Natural killer cell (primary cell): Measurements from ENCODE around the gene DCX. TPM values are rescaled to one million over a fixed set of nuclear protein-coding genes. Genes with fewer than 3 reads are reported as not detected.

ENCODE experiments used
- ATAC-seq, 3 donors: fragments of 150-1000 bp in 2 of 3; fragments of 200-7000 bp in 1 of 3; cut with Tn5 transposase; 1 replicate in 1 of 3; 2 replicates in 2 of 3; pipeline ENCODE4 v1.10.0; 2021; ENCODE audit warnings: mild to moderate bottlenecking in 2 of 3, moderate library complexity in 2 of 3
- DNase-seq, 2 donors: peaks; one replicate each; pipeline versions ENCODE4 v3.0.0 to v3.0.0-alpha.2; 2013 to 2021; ENCODE audit warnings: mixed read lengths in 1 of 2
- H3K27ac ChIP-seq: one replicate; pipeline ENCODE4 v1.5.1; 2013; ENCODE audit warnings: mild to moderate bottlenecking, low read length
- H3K27me3 ChIP-seq: one replicate; pipeline ENCODE4 v1.6.1; 2013; ENCODE audit warnings: low read length; ENCODE audit not compliant: control insufficient read depth, insufficient read depth
- H3K36me3 ChIP-seq: one replicate; pipeline ENCODE4 v1.6.1; 2013; ENCODE audit warnings: low read length; ENCODE audit not compliant: control insufficient read depth, insufficient read depth
- H3K4me1 ChIP-seq: one replicate; pipeline ENCODE4 v1.6.1; 2013; ENCODE audit warnings: low read length; ENCODE audit not compliant: control insufficient read depth, insufficient read depth
- H3K4me3 ChIP-seq: one replicate; pipeline ENCODE4 v1.5.1; 2013; ENCODE audit warnings: low read length
- H3K9me3 ChIP-seq: one replicate; pipeline ENCODE4 v1.6.1; 2013; ENCODE audit warnings: low read length; ENCODE audit not compliant: control insufficient read depth, insufficient read depth
- H3K27ac Mint-ChIP-seq, 2 donors: one replicate each; pipeline ENCODE4 v1.8.0; 2022; ENCODE audit warnings: mild to moderate bottlenecking in 2 of 2, mixed read lengths in 2 of 2, moderate library complexity in 1 of 2
- H3K27me3 Mint-ChIP-seq, 2 donors: one replicate each; pipeline ENCODE4 v1.8.0; 2022; ENCODE audit warnings: low read depth in 2 of 2, mixed read lengths in 2 of 2
- H3K36me3 Mint-ChIP-seq: one replicate; pipeline ENCODE4 v1.8.0; 2022; ENCODE audit warnings: mixed read lengths
- H3K4me1 Mint-ChIP-seq, 2 donors: one replicate each; pipeline ENCODE4 v1.8.0; 2022; ENCODE audit warnings: mixed read lengths in 2 of 2
- H3K4me3 Mint-ChIP-seq: one replicate; pipeline ENCODE4 v1.8.0; 2022; ENCODE audit warnings: mild to moderate bottlenecking, moderate library complexity, mixed read lengths
- H3K9me3 Mint-ChIP-seq, 2 donors: one replicate each; pipeline ENCODE4 v1.8.0; 2022; ENCODE audit warnings: mixed read lengths in 2 of 2
- CTCF ChIP-seq: fragments of 200-600 bp; IDR thresholded peaks from one replicate; pipeline ENCODE4 v1.8.0; 2022; ENCODE audit warnings: antibody characterized with exemption
- WGBS: methylation state at CpG from one replicate; pipeline ENCODE4 v1.1.7; 2013; ENCODE audit warnings: missing lambda C conversion rate; ENCODE audit not compliant: insufficient coverage; 5-methylcytosine and 5-hydroxymethylcytosine counted together
- intact Hi-C: fragments of 100-400 bp; cut with micrococcal nuclease; formaldehyde crosslinking; loops from one replicate; pipeline ENCODE4 v1.14.2; 2022
- total RNA-seq, 4 donors: library from RNA; stranded (reverse); fragments of 120-200 nt in 1 of 4; gene quantifications; one replicate each; pipeline versions ENCODE4 v1.2.3 to v1.2.4, GENCODE V29; 2013 to 2022

Gene DCX
- total RNA-seq, 3 donors from 2014 or later (not counting 1 experiment from before 2014, with no cell fraction given): not detected

GRCh38 chrX:111244235-111244750 is 167.7 kb downstream of the DCX start:
- H3K4me3 Mint-ChIP-seq: no peak overlapping the region
- no peak for TF ChIP-seq CTCF
- no peak overlapping the region for H3K4me3 ChIP-seq
- H3K27me3 Mint-ChIP-seq: peaks cover 0 to 13% of the 10 kb centered on the region in 2 donors
- no peaks in the 10 kb centered on the region for H3K4me1 Mint-ChIP-seq
- WGBS: no CpG with 5 or more reads among the region's 2 CpGs
- no peaks in the 10 kb centered on the region for H3K4me1 ChIP-seq
- no peaks in the 10 kb centered on the region for H3K36me3 Mint-ChIP-seq
- no peak for ATAC-seq
- intact Hi-C loops: no loop called here
- H3K27ac ChIP-seq: no peak overlapping the region
- no peaks in the 10 kb centered on the region for H3K9me3 Mint-ChIP-seq
- H3K27ac Mint-ChIP-seq: no peak overlapping the region
- no peaks in the 10 kb centered on the region for H3K36me3 ChIP-seq
- H3K9me3 ChIP-seq: no peaks in the 10 kb centered on the region
- H3K27me3 ChIP-seq: no peaks in the 10 kb centered on the region
- peak in 1 of 2 donors; percentile 14 for DNase-seq

Other genes with a start within 250 kb of the DCX start
- not detected for gene CAPN6, start 141.7 kb downstream of the DCX start, total RNA-seq
- gene SERTM2, start 99.5 kb upstream of the DCX start, total RNA-seq: not detected